GM12864 (cell line): ENCODE data around the gene POFUT1.
"Not testable (repeated sequence)": the region's sequence is repeated elsewhere in the genome, so short reads cannot be mapped to it uniquely, and the experiment has no call there.

Experiments
- DNase-seq: peaks from one replicate; pipeline ENCODE4 v3.0.0-alpha.2; 2011; ENCODE audit warnings: low read depth
- H3K4me3 ChIP-seq: 2 replicates; pipeline ENCODE4 v1.5.1; 2011; ENCODE audit warnings: mild to moderate bottlenecking, low read depth, low read length, control low read depth
- TF ChIP-seq, protein P1 (sequence below): IDR thresholded peaks from 2 replicates; pipeline ENCODE4 v1.5.1; 2011; ENCODE audit warnings: low read depth, mild to moderate bottlenecking, moderate library complexity, low read length, control low read depth, inconsistent platforms; ENCODE audit errors: missing control alignments

The POFUT1 gene

DNA sequence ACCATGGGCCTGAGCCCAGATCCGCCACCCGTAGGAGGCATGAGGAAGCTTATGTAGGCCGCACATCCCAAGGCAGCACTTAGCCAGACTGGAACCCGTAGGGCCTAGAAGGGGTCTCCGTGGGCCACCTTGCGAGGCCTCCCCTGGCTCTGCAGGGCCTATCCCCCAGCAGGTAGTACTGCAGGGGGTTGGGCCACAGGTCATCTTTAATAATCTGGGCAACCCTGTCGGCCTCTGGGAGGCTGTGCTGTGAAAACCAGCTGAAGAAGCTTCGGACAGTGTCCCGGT lies 18.6 kb upstream of the POFUT1 start:
- TF ChIP-seq, protein P1, sequence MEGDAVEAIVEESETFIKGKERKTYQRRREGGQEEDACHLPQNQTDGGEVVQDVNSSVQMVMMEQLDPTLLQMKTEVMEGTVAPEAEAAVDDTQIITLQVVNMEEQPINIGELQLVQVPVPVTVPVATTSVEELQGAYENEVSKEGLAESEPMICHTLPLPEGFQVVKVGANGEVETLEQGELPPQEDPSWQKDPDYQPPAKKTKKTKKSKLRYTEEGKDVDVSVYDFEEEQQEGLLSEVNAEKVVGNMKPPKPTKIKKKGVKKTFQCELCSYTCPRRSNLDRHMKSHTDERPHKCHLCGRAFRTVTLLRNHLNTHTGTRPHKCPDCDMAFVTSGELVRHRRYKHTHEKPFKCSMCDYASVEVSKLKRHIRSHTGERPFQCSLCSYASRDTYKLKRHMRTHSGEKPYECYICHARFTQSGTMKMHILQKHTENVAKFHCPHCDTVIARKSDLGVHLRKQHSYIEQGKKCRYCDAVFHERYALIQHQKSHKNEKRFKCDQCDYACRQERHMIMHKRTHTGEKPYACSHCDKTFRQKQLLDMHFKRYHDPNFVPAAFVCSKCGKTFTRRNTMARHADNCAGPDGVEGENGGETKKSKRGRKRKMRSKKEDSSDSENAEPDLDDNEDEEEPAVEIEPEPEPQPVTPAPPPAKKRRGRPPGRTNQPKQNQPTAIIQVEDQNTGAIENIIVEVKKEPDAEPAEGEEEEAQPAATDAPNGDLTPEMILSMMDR = no peak
- no peak overlapping the region for H3K4me3 ChIP-seq
- DNase-seq = no peak

DNA sequence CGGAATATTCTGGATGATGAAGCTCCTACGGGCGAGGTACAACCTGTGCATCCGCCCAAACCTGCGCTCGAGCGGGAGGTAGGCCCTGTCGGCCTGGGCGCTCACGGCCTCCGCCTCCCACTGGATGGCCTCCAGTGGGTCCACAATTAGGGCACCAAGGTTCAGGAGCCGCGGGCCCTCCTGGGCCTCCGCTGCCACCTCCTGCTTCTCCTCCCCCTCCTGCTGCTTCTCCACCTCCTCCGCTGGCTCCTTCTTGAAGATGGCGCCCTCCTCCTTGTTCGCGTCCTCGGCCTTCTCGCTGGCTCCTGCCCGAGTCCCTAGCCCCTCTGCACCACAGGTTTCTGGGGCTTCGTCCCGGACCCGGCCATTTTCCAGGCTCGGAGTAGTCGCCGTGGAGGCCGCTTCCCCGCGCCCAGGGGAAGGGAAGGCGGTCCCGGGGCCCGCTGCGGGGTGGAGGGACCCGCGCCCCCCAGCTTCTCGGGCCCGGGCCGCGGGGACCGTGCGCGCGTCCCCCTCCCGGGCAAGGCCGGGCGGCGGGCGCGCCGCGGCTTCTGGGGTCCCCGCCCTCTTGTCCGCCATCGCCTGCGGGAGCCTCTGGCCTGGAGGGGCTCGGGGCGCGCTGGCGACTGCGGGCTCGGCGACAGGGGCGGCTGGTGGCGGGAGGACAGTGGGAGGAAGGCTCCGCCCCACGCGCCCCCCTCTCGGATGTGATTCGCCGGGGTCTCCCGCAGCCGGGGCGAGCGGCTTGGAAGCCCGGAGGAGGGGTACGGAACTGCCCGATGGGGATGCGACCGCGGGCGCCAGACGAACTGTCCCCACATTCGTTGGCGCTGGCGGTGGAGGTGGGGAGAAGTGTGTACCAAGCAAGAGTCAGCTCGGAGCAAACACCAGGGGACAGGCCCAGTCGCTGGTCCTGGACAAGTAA lies 17.7 kb upstream of the POFUT1 start:
- TF ChIP-seq, protein P1 = no peak
- DNase-seq = no peak
- peak overlapping the region; percentile 54 for H3K4me3 ChIP-seq

DNA sequence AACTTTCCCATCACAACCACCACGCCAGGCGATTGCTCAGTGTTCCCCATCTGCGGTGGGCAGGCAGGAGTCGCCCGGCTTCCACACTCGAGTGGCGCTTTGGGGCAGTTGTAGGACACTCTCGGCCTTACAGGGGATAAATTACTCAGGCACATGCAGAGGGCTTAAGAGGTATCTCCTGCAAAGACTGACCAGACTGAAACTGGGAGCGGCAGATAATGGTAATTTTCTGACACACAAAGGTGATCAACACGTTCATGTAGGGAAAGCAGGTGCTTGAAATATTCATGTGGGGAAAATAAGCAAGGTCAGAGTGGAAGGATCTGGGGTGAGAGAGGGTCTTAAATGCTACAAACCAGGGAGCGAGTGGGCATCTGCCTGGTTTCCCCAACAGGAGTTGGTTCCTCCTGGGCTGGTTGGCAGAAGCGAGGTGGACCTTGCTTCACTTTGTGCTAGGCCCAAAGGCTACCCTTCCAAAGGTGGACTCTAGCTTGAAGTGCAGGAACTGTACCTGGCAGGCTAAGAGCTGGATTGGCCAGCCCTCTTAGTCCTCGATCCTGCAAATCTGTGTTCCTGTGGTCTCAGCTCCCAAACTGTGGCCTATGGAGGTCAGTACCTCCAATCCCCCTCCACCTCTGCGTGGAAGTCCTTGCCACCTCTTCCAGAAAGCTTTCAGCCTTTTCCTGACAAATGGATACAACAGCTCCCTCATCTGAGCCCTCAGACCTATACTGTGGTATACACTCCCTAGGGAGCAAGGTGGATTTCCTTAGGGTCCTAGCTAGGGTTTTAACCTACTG lies 16.9 kb upstream of the POFUT1 start:
- peak overlapping the region; percentile 54 for H3K4me3 ChIP-seq
- DNase-seq = no peak
- TF ChIP-seq, protein P1 = no peak

DNA sequence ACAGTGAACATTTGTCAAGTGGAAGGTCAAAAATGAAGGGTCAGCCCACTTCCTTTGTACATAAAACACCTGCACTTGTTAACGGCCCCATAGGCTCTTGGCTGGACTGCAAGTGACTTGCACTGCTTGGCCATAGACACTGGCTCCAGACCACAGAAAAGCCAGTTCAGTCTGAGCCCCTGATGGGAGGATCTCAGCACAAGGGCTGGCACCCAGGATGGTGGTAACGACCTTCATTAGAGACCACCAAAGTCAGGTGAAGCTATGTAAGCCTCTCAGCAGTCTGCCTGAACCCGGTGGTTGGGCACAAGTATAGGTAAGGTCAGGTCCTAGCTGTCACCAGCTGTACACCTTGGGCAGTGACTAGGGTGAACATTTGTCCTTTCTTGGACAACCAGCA lies 16.3 kb upstream of the POFUT1 start:
- TF ChIP-seq, protein P1 = no peak
- no peak for DNase-seq

DNA sequence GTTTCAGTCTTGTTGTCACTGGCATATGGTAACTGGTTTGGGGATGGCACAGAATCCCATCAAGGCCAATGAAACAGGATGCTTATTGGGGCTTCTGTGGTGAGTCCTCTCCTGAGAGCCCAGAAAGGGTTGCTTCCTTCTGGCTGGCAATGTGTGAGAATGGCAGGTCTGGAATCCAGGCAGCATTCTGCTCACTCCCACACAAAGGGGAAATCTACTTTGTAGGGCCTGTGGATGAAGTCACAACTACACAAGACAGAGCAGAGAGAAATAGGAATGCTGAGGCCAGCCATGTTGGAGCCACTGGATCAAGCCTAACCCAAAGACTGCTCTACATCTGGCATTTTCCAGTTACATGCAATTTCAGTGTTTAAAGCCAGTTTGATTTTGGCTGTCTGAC lies 15.8 kb upstream of the POFUT1 start:
- TF ChIP-seq, protein P1 = no peak
- no peak for DNase-seq

More for the DNA sequence above, 16.3 kb upstream of the POFUT1 start:
- no peak overlapping the region for H3K4me3 ChIP-seq

DNA sequence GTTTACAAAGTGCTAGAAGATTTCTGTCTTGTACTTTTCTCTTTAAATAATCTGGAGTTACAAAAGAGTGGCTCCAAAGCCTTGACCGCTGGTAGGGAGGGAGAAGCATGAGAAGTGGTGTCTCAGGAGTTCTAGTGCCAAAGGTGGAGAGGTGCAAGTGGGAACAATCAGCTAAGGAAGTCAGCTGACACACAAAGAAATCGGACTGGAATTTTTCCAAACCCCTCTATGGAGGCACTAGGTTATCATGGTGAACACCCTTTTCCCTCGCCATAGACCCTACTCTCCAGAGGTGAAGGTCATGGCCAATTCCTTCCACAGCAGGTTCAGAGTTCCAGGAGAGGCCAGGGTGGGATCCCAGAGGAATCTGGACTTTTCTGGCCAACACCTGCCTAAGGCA lies 15.0 kb upstream of the POFUT1 start:
- no peak overlapping the region for H3K4me3 ChIP-seq
- DNase-seq = no peak
- TF ChIP-seq, protein P1 = no peak

More for the DNA sequence above, 15.8 kb upstream of the POFUT1 start:
- H3K4me3 ChIP-seq = no peak overlapping the region

DNA sequence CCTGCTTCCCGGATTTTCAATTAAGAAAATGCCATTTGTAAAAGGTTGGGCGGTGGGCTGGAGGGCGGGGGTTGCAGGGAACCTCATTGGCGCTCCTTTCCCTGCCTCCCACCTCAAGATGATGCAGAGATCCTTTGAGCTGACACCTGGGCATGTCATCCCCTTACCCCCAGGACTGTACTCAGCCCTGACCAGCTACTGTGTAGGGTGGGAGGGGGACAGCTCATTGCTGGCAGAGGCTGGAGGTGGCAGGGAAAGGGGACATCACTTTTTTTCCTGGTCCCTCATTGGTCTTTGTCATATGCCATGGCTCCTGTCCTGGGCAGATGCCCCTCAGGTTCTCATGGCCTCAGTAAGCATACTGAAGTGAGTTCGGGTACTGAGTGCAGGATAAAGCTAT lies 14.3 kb upstream of the POFUT1 start:
- DNase-seq, H3K4me3 ChIP-seq: not testable (repeated sequence)
